Right lobe of liver (tissue), 6 donors: ENCODE data around the gene TMEM151A. TPM values are rescaled to one million over a fixed set of nuclear protein-coding genes. Genes with fewer than 3 reads are reported as not detected.
"Not testable (repeated sequence)": the region's sequence is repeated elsewhere in the genome, so short reads cannot be mapped to it uniquely, and the experiment has no call there.

Experiments
- ATAC-seq, 4 donors: fragments of 200-7000 bp; cut with Tn5 transposase; one replicate each; pipeline ENCODE4 v1.9.1; 2020; ENCODE audit warnings: mild to moderate bottlenecking in 4 of 4, moderate library complexity in 4 of 4
- DNase-seq, 3 donors: peaks; one replicate each; pipeline ENCODE4 v3.0.0-alpha.2; 2020
- H3K27ac ChIP-seq, 3 donors: fragments of 200-600 bp; one replicate each; pipeline ENCODE4 v1.8.0; 2022
- H3K27me3 ChIP-seq, 2 donors: fragments of 200-600 bp; one replicate each; pipeline ENCODE4 v1.8.0; 2022
- H3K36me3 ChIP-seq, 4 donors: fragments of 200-600 bp; sonication (generic) in 1 of 4; one replicate each; pipeline versions ENCODE4 v1.5.1 to v1.8.0; 2017 to 2022; ENCODE audit warnings: control low read depth in 1 of 4
- H3K4me1 ChIP-seq, 4 donors: fragments of 200-600 bp; sonication (generic) in 1 of 4; one replicate each; pipeline versions ENCODE4 v1.5.1 to v1.8.0; 2017 to 2022; ENCODE audit warnings: control low read depth in 1 of 4
- H3K4me3 ChIP-seq, 3 donors: fragments of 200-600 bp; one replicate each; pipeline ENCODE4 v1.8.0; 2022
- H3K9me3 ChIP-seq, 4 donors: fragments of 200-600 bp; sonication (generic) in 1 of 4; one replicate each; pipeline versions ENCODE4 v1.5.1 to v1.8.0; 2017 to 2022; ENCODE audit warnings: control low read depth in 1 of 4
- CTCF ChIP-seq, 4 donors: fragments of 200-600 bp in 3 of 4; fragments of 450-650 bp in 1 of 4; IDR thresholded peaks; one replicate each; pipeline versions ENCODE4 v1.5.1 to v1.8.0; 2016 to 2022; ENCODE audit warnings: antibody characterized with exemption in 4 of 4, mild to moderate bottlenecking in 2 of 4
- POLR2A ChIP-seq: fragments of 450-650 bp; IDR thresholded peaks from one replicate; pipeline ENCODE4 v1.6.1; 2017; ENCODE audit warnings: antibody characterized with exemption, mild to moderate bottlenecking
- WGBS: methylation state at CpG from one replicate; pipeline ENCODE4 v1.1.6; 2018; ENCODE audit warnings: low coverage, low lambda C conversion rate; ENCODE audit not compliant: insufficient coverage; ENCODE audit errors: missing lambda C conversion rate; 5-methylcytosine and 5-hydroxymethylcytosine counted together
- intact Hi-C, 2 donors: fragments of 100-400 bp; cut with DNase I; formaldehyde crosslinking; loops; one replicate each; pipeline versions ENCODE4 v1.11.2 to v1.14.1; 2022
- total RNA-seq, 6 experiments: library from RNA; depleted of rRNA in 2 of 6; stranded (reverse); fragments of >200 nt in 2 of 6; fragmentation: NEBNext Ultra II Directional in 3 of 6; extraction: Animal tissue kit (Norgen Biotek cat#: 25700) in 3 of 6; gene quantifications; one replicate each; pipeline versions ENCODE4 v1.1.0 to v1.2.4, GENCODE V29; 2016 to 2023
- donor health status: DM: no; HTN: yes; CAD: no.
- donor health status: DM: no; HTN: no; CAD: no.
- donor health status: DM: no; HTN: no; CAD: no.
- donor health status: DM: no; HTN: yes; CAD: no.
- donor health status: DM: no; HTN: yes; CAD: no.

Gene TMEM151A
- total RNA-seq, 6 experiments from 2014 or later: 0.13 to 0.86 (median 0.45) TPM; not detected in 2

- H3K9me3 ChIP-seq: no peaks in the 10 kb centered on the region
- DNase-seq: peak in 1 of 3 donors; percentile 76
- peak; percentile 69 to 85 (median 71) for ATAC-seq
- no peaks in the 10 kb centered on the region for H3K27me3 ChIP-seq
- WGBS: 0% methylated on average over 1 of the region's 16 CpGs
- TF ChIP-seq POLR2A: no peak
- no peak for TF ChIP-seq CTCF (IDR thresholded peaks at IDR 0.05)
- H3K4me1 ChIP-seq: peaks cover 0 to 16% (median 7%) of the 10 kb centered on the region in 4 donors
- H3K27ac ChIP-seq: peak overlapping the region in 2 of 3 donors; percentile 24 to 33
- H3K4me3 ChIP-seq: no peak overlapping the region
- H3K36me3 ChIP-seq: no peaks in the 10 kb centered on the region
- intact Hi-C loops: no loop called here
These were observed 26.3 kb downstream of the TMEM151A start for GRCh38 chr11:66317723-66318599.

GRCh38 chr11:66318600-66318970, 26.9 kb downstream of the TMEM151A start:
- DNase-seq: no peak
- Histone ChIP-seq H3K4me1 (peaks cover 0 to 12% (median 5%) of the 10 kb centered on the region in 4 donors), H3K36me3 (no peaks in the 10 kb centered on the region), H3K4me3 (no peak overlapping the region), H3K27me3 (no peaks in the 10 kb centered on the region), H3K27ac (peak overlapping the region in 2 of 3 donors; percentile 24 to 33), H3K9me3 (no peaks in the 10 kb centered on the region)
- WGBS: 80% methylated on average over 2 of the region's 3 CpGs
- intact Hi-C loops: no loop called here
- no peak for ATAC-seq
- TF ChIP-seq POLR2A (no peak), CTCF (IDR thresholded peaks at IDR 0.05) (no peak)

GRCh38 chr11:66320289-66320688, 28.6 kb downstream of the TMEM151A start:
- H3K27me3 ChIP-seq, H3K36me3 ChIP-seq, H3K4me3 ChIP-seq, H3K27ac ChIP-seq, DNase-seq, H3K9me3 ChIP-seq, ATAC-seq, intact Hi-C loops: not testable (repeated sequence)
- H3K4me1 ChIP-seq: peaks cover 0 to 12% (median 5%) of the 10 kb centered on the region in 4 donors
- WGBS: 54% methylated on average over 2 of the region's 2 CpGs

GRCh38 chr11:66320748-66321147, 29.1 kb downstream of the TMEM151A start:
- H3K27me3 ChIP-seq, H3K36me3 ChIP-seq, H3K9me3 ChIP-seq, ATAC-seq, DNase-seq, intact Hi-C loops, H3K27ac ChIP-seq, H3K4me3 ChIP-seq: not testable (repeated sequence)
- peaks cover 0 to 12% (median 5%) of the 10 kb centered on the region in 4 donors for H3K4me1 ChIP-seq
- 84% methylated on average over 4 of the region's 6 CpGs for WGBS

- Histone ChIP-seq H3K9me3 (no peaks in the 10 kb centered on the region), H3K4me3 (no peak overlapping the region), H3K36me3 (no peaks in the 10 kb centered on the region), H3K27me3 (no peaks in the 10 kb centered on the region), H3K4me1 (peaks cover 0 to 12% (median 5%) of the 10 kb centered on the region in 4 donors), H3K27ac (no peak overlapping the region)
- intact Hi-C loops: no loop called here
- TF ChIP-seq POLR2A (no peak), CTCF (IDR thresholded peaks at IDR 0.05) (no peak)
- DNase-seq (no peak), ATAC-seq (no peak)
- WGBS: 95% methylated on average over 2 of the region's 4 CpGs
These were observed 29.9 kb downstream of the TMEM151A start for GRCh38 chr11:66321606-66322005.
